Brain microvascular endothelial cell (primary cell): ENCODE data around the gene CDH4.

Source experiments
- DNase-seq: peaks from one replicate; pipeline ENCODE4 v3.0.0-alpha.2; 2020
- H3K27ac ChIP-seq: fragments of 250-450 bp; sonication (Bioruptor Pico); 2 replicates; pipeline ENCODE4 v1.5.1; 2020; ENCODE audit warnings: mild to moderate bottlenecking, moderate library complexity
- H3K27me3 ChIP-seq: fragments of 250-450 bp; sonication (Bioruptor Pico); replicated peaks from 2 replicates; pipeline ENCODE4 v1.5.1; 2020; ENCODE audit warnings: mild to moderate bottlenecking
- H3K36me3 ChIP-seq: fragments of 250-450 bp; sonication (Bioruptor Pico); replicated peaks from 2 replicates; pipeline ENCODE4 v1.5.1; 2020; ENCODE audit warnings: mild to moderate bottlenecking
- H3K4me3 ChIP-seq: 2 replicates; pipeline ENCODE4 v1.5.1; 2011; ENCODE audit warnings: low read depth, mild to moderate bottlenecking, control low read depth, low read length, moderate library complexity
- CTCF ChIP-seq: IDR thresholded peaks from 2 replicates; pipeline ENCODE4 v1.5.1; 2011; ENCODE audit warnings: low read depth, mild to moderate bottlenecking, moderate library complexity, low read length, control low read depth, inconsistent platforms; ENCODE audit errors: missing control alignments
- in situ Hi-C: cut with HindIII; loops from 2 replicates; pipeline ENCODE4 v1.10.0; 2017; ENCODE audit warnings: low sequenced_read_pairs, low pct_ligation_motif_present

The CDH4 gene

GRCh38 chr20:61636531-61637116, 384.6 kb downstream of the CDH4 start:
- TF ChIP-seq CTCF, result no peak

GRCh38 chr20:61638802-61639585, 386.9 kb downstream of the CDH4 start:
- DNase-seq, result no peak
- in situ Hi-C loops, result no loop called here
- Histone ChIP-seq H3K27me3 (no peaks in the 10 kb centered on the region), H3K4me3 (no peak overlapping the region), H3K27ac (no peak overlapping the region), H3K36me3 (no peaks in the 10 kb centered on the region)
- TF ChIP-seq CTCF, result no peak

More at GRCh38 chr20:61636531-61637116, 384.6 kb downstream of the CDH4 start:
- in situ Hi-C loops, result no loop called here
- Histone ChIP-seq H3K27ac (no peak overlapping the region), H3K4me3 (no peak overlapping the region), H3K36me3 (no peaks in the 10 kb centered on the region), H3K27me3 (no peaks in the 10 kb centered on the region)
- DNase-seq, result no peak

GRCh38 chr20:61640131-61640870, 388.2 kb downstream of the CDH4 start:
- in situ Hi-C loops, result no loop called here
- Histone ChIP-seq H3K27me3 (no peaks in the 10 kb centered on the region), H3K4me3 (no peak overlapping the region), H3K27ac (no peak overlapping the region), H3K36me3 (no peaks in the 10 kb centered on the region)
- TF ChIP-seq CTCF, result no peak
- no peak for DNase-seq

GRCh38 chr20:61640871-61641245, 388.8 kb downstream of the CDH4 start:
- DNase-seq, result no peak
- Histone ChIP-seq H3K27ac (no peak overlapping the region), H3K36me3 (no peaks in the 10 kb centered on the region), H3K27me3 (no peaks in the 10 kb centered on the region), H3K4me3 (no peak overlapping the region)
- TF ChIP-seq CTCF, result no peak
- in situ Hi-C loops, result no loop called here

- Histone ChIP-seq H3K27ac (no peak overlapping the region), H3K36me3 (no peaks in the 10 kb centered on the region), H3K4me3 (no peak overlapping the region), H3K27me3 (no peaks in the 10 kb centered on the region)
- no peak for DNase-seq
- in situ Hi-C loops, result no loop called here
- TF ChIP-seq CTCF, result no peak
These were observed 391.8 kb downstream of the CDH4 start for GRCh38 chr20:61643656-61644377.
